GM04503 (cell line): ENCODE results near the gene ST3GAL3.

ENCODE experiments used
- DNase-seq: peaks from one replicate; pipeline ENCODE4 v3.0.0-alpha.2; 2012; ENCODE audit warnings: low read depth

Gene ST3GAL3

DNA sequence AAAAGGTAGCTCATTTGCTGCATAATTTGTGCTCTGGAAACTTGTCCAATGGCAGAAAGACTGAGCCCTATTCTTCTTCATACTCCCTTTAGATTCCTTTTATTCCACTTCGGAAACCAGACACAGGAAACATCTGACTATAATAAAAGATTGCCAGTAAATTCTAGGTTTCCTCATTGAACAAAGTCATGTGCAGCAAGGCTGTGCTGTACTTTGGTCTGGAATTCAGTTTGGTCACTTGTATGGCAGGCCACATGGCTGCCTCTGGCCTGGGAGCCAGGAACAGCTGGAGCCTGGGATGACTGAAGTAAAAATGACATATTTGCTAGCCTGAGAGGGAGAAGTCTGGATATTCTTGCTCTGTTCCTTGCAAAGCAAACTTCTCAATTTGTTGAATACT, 79.6 kb downstream of the ST3GAL3 start:
- peak; percentile 53 for DNase-seq

- DNase-seq: no peak
Observed at GRCh38 chr1:43789604-43790550, 82.5 kb downstream of the ST3GAL3 start.

DNA sequence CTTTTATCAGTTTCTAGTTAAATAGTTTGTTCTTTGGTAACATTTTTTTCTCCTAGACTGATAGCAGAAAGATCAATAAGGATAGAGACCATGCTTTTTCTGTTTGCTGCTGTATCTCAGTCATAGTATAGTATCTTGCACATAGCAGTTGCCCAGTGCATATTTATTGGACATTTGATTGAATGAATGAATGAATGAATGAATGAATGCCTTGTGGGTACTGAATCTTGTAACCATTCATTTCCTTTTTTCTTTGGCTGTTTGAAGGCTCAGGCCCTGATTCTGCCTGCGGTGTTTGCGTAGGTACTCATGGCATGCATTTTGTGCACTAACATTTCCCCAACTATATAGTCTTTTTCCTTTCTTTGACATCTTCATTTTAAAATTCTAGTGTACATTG, 83.9 kb downstream of the ST3GAL3 start:
- DNase-seq: no peak

DNA sequence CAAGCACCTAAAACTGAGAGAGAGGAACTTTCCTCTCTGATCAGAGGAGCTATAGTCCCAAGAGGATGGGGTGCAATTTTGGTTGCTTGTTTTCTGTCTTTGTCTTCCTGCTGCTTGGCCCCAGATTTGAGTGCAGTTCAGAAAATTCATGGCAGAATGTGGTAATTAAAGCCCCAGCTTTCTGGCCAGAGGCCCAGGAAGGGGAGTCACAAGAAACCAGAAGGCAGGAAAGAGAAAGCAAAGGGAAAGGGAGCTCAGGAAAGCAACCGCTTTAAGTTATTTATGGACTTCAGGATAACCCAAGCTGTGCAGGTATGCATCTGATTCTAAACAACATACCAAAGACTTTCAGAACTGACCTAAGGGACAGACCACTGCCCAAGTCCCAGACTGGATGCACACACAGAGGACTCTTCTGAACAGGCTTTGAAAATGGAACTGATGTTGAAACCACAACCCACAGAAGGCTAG, 88.8 kb downstream of the ST3GAL3 start:
- peak; percentile 55 for DNase-seq

DNA sequence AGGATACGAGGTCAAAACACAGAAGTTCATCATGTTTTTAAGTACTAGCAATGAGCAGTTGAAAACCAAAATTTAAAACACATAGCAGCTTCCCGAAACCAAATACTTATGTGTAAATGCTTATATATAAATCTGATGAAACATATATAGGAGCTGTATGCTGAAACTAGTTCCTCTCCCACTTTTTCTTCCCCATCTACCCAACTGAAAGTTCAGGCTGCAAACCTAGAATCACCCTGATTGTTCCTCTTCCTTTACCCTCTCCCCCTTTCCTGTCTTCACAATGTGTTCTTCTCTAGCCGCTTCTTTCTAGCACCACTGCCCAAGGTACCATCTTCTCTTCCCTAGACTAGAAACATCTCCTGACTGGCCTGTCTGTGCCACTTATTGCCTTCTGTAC, 90.6 kb downstream of the ST3GAL3 start:
- DNase-seq: no peak

DNA sequence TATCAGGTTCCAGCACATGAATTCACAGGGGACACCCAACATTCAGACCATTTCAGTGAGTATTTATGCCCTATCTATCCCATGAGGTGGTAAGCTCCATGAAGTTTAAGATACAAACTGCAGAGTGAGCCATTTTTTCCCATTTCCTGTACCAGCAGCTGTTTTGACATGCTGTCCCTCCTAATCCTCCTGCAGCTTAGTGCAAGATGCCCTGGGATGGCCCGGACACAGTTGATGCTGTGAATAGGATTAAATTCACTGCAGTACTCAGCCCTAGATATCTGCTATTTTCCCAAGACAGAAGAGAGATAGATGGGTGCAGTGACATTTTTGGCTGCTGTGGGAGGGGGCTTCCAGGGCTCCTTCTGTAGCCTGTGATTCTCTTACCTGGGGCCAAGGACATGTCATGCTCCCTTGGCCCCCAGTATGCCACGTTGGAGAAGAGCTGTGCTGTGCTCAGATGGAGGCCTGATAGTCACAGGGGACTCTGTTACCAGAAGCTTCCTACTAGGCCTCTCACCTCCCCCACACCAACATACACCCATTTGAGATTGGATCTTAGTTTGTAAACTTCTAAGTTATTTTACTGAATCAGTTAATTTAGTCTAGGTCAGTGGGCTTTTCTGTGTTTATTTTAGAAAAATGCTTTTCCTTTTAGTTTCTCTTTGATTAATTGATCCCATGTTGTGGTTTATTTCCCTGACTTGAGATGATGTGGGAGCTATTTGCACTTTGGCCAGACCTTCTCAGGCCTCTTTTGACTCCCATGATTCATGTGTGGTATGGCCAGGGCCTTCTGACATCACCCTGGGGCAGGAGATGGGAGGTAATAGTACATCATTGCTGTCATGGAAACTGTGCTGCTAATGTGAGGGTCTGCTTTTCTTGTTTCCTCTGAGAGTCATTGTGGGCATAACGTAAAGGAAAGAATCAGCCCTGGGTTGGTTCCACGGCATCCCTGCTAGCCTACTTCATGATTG, 92.6 kb downstream of the ST3GAL3 start:
- peak; percentile 56 for DNase-seq

DNA sequence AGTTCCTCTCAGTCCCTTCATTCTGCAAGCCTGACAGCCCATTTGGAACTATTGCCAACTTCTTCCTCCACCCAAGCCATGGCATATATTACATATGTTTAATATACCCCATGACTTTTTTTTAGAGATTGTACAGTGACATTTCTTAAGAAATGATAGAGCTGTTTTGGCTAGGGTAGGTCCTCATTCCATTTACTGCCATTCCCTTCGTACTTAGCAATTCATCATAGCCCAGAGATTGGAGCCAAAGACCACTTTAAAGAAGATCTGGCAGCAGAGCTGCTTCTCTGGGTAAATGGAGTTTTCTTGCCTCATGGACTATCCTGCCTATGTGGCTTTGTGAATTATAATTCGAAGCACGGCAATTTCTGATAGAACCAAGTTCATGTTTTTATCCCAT, 93.4 kb downstream of the ST3GAL3 start:
- no peak for DNase-seq

DNA sequence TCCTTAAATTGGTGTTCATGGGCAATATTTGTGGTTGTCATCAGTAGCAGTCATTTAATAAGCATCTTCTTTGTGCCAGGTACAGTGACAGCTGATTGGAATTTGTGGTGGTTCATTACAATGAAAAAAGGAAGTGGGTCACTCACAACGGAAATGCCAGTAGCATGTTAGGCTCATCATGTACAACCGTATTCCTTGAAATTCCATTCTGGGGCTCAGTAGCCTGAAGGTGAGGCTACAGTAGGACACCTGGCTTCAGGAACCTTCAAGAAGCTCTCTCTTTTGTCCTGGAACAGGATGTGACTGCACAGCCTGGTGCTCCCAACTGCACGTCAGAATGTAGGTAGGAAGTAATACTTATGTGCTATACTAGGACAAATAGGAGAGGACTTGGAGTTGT, 93.9 kb downstream of the ST3GAL3 start:
- no peak for DNase-seq

DNA sequence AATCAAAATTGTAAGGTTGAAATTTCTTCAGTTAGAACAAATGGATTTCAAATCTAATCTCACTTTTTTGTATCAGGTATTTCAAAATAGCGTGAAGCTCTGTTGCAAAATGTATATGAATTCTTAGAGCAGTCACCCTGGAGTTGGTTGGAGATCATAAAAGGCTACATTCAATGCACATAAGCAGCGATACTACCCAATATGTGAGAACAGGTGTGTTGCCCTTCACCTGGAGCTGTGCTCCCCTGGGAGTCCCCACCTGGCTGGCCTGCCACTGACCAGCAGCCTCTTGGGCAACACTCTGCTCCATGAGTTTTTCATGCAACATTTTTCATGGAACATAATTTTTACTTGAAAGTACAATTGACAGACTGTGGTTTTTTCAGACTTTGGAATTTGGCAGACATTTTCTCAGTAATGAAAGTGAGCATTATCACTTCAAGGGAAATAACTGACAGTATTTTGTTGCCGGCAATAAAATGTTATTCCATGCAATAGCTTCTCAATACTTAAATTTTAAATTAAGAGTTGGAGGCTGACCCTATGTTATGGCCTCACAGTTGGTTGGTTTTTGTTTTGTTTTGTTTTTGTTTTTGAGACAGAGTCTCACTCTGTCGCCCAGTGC, 95.1 kb downstream of the ST3GAL3 start:
- no peak for DNase-seq

DNA sequence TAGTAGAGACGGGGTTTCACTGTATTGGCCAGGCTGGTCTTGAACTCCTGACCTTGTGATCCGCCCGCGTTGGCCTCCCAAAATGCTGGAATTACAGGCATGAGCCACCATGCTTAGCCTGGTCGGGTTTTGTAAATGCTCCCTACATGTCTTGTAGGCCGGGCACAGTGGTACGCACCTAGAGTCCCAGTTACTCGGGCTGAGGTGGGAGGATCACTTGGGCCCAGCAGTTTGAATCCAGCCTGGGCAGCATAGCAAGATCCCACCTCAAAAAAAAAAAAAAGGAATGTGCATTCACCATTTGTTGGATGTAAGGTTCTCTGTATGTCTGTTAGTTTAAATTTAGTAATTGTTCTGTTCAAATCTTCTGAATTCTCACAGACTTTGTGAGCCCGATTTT, 95.8 kb downstream of the ST3GAL3 start:
- no peak for DNase-seq

DNA sequence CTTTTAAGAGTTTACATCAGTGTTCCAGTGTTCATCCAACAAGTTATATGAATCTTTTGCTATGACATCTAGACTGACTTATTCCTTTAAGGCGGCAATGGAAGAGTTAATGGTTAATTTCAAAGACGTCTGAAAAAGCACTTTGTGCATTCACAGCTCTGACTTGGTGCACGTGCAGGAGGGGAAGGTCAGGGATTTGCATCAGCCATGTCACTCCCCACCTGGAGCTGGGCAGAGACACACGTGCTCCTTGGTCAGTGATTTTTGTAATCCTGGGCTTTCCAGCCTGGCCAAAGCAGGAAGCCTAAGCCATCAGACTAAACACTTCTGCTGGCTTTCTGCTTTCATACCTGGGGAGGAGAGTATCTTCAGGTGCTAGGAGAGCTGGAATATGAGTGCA, 96.3 kb downstream of the ST3GAL3 start:
- DNase-seq: no peak

DNA sequence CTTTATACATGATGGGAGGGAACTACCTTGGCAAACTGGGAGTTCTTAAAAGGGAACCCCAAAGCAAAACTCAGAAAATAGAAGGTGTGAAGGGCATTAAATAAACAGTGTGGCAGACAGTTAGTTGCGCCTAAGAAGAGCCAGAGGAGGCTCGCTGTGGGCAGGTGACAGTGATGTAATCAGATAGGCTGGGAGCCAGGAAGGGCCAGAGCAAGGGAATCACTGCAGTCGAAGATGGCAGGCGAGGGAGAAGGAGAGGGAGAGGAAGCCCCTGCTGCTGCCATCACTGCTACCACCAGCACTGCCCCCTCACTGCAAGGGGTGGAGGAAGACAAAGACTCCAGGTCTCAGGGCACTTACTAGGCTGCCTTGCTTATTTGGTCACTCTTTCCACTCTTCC, 97.2 kb downstream of the ST3GAL3 start:
- no peak for DNase-seq

GRCh38 chr1:43805340-43805739, 98.0 kb downstream of the ST3GAL3 start:
- no peak for DNase-seq

- DNase-seq: no peak
Observed at GRCh38 chr1:43806183-43806582, 98.8 kb downstream of the ST3GAL3 start.

DNA sequence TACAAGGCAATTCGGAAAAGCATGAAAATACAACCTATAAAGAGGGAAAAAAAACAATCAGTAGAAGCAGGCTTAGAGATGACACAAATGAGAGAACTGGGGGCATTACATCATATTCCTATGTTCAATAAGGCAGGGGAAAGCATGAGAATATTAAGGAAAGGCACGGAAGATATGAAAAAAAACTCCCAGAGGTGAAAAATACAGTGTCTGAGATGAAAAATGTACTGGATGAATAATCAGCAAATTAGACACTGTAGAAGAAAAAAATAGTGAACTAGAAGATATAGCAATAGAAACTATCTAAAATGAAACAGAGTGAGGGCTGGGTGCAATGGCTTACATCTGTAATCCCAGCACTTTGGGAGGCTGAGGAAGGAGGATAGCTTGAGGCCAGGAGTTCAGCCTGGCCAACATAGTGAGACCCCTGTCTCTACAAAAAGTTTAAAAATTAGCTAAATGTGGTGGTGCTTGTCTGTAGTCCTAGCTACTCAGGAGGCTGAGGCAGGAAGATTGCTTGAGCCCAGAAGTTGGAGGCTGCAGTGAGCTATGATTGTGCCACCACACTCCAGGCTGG, 101.8 kb downstream of the ST3GAL3 start:
- DNase-seq: no peak

GRCh38 chr1:43812579-43812978, 105.2 kb downstream of the ST3GAL3 start:
- DNase-seq: no peak

- no peak for DNase-seq
Observed at GRCh38 chr1:43814401-43814800, 107.1 kb downstream of the ST3GAL3 start.

GRCh38 chr1:43817304-43817939, 110.1 kb downstream of the ST3GAL3 start:
- DNase-seq: no peak

DNA sequence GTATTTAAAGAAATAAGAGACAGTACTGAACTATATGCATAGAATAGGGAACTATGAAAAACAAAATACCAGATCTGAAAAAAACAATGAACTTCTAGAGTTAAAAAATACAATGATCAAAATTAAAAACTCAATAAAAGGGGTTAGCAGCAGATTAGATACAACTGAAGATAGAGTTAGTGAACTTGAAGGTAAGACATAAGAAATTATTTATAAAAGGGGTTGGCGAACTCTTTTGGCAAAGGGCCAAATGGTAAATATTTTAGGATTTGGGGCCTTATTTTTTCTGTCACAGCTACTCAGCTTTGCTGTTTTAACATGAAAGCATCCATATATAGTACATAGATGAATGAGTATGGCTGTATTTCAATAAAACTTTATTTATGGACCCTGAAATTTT, 111.4 kb downstream of the ST3GAL3 start:
- DNase-seq: no peak

DNA sequence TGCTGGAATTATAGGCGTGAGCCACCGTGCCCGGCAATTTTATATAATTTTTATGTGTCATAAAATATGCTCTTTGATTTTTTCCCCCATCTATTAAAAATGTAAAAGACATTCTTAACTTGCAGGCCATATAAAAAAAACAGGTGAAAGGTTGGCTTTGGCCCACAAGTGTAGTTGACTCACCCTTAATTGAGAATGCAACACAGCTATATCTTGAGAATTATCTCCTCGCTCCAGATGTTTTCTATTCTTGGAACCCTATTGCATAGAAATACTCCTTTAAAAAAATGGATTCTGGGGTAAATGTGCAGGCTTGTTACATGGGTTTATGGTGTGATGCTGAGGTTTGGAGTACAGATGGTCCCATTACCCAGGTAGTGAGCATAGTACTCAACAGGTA, 112.0 kb downstream of the ST3GAL3 start:
- no peak for DNase-seq

- no peak for DNase-seq
Observed at GRCh38 chr1:43821471-43821870, 114.1 kb downstream of the ST3GAL3 start.
